ENCODE measurements around the gene ACTRT2.

ACTRT2 gene

DNA sequence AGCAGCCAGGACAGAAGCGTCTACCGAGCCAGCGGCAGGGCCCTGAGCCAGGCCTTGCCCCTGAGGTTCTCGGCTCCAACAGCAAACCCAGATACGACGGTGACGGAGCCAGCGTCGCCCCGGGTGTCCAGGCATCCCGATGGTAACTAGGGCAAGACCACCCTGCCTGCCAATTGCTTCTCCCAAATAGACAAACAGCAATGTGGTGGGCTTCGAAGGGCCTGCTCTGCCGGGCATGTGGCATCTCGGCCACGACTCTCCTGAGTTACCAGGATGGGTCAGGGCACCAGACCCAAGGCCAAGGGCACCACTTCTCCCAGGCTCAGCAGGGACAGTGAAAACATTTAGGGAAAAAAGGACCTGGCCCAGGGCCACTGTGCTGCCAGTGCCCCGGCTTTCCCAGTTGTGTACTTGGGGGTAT, 3.2 kb upstream of the ACTRT2 start:
- DNase-seq (ENCODE audit: low read depth in 3 of 3): no peak

DNA sequence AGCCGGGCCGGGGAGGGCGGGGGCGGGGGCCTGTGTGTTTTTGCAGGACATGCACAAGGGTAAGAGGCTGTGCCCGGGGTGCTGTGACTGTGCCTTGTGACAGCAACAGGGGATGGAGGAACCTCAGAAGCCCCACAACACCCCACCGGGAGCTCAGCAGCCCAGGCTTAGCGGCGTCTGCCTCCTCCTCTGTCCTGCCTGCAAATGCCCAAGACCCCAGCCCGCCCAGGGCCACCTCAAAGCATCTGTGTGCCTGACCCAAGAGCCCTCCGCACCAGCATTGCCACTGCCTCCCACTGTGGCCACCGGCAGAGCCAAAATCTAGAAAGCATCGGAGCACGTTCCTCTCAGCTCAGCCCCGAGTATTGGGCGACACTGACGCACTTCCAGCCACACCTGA, 2.7 kb upstream of the ACTRT2 start:
- DNase-seq (ENCODE audit: low read depth in 3 of 3): no peak

DNA sequence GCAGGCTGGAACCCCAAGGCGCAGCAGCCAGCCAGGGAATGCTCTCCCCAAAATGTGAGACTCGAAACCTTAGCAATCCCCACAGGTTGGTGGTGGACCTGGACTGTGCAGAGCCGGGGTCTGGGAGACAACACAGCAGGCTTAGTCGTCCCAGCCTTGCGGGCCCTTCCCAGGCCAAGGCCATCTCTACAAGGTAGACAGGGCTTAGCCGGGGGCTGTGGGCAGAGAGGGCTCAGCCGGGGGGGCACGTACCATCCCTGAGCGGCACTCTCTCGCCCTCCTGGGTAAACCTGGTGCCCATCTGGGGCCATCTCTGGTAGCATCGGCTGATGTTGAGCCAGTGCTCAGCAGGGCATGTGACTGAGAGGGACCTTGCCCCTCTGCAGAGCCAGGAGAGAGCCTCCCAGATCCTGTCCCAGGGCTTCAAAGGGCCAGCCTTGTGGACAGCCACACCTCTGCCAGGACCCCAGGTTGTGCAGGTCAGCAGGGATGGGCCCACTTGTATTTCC, 2.2 kb upstream of the ACTRT2 start:
- DNase-seq (ENCODE audit: low read depth in 3 of 3): no peak

DNA sequence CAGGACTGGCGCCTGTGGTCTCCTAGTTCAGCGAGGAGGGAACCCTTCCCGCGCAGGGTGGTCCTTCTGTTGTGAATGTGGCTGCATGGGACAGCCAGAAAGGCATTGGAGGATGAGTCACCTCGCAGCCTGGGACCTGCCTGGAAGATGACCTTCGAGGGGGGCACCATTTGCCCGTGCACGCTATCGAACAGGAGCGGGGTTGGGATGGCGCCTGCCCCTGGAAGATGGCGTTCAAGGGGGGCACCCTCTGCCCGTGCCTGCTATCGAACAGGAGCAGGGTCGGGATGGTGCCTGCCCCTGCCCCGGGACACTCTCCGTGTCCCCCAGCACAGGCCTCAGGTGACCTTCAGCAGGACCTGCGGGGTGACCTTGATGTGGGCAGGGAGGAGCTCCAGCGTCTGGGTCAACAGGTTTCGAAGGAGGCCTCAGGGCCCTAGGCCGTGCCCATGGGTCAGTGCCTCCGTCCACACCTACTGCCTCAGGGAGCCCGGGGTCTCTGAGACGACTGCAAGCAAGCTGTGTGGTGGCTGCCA, 1.7 kb upstream of the ACTRT2 start:
- no peak for DNase-seq (ENCODE audit: low read depth in 3 of 3)

DNA sequence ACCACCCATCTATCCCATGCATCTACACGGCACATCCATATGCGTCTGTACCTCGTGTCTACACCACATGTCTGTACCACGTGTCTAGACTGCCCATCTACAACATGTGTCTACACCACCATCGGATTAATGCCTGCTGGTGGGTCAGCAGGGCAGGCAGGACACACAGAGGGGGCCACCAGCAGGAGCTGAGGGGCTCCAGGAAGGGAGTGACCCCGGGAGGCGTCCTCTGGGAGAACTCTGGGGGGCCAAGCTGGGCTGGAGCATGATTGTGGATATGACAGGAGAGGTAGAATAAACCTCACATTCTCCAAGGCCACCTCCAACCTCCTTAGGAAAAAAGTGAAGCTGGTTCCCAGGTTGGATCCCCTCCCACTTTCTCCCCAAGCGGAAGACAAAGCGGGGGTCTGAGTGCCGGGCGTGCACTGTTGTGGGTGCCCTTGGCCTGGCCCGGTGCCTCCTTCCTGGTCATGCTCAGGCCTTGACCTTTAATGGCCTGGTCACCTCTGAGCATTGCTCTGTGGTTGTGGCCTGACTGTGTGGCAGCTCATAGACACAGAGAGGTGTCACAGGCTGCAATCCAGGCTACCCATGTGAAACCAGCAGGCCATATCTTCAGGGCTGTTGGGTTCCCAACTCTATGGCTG, 881 bp upstream of the ACTRT2 start:
- DNase-seq (ENCODE audit: low read depth in 3 of 3): no peak

DNA sequence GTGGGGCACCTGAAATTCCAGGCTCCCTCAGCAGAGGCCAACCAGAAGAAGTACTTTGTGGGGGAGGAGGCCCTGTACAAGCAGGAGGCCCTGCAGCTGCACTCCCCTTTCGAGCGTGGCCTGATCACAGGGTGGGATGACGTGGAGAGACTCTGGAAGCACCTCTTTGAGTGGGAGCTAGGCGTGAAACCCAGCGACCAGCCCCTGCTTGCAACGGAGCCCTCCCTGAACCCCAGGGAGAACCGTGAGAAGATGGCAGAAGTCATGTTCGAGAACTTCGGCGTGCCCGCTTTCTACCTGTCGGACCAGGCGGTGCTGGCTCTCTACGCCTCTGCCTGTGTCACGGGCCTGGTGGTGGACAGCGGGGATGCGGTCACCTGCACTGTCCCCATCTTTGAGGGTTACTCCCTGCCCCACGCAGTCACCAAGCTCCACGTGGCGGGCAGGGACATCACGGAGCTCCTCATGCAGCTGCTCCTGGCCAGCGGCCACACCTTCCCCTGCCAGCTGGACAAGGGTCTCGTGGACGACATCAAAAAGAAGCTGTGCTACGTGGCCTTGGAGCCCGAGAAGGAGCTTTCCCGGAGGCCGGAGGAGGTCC, 634 bp downstream of the ACTRT2 start:
- DNase-seq (ENCODE audit: low read depth in 3 of 3): no peak

DNA sequence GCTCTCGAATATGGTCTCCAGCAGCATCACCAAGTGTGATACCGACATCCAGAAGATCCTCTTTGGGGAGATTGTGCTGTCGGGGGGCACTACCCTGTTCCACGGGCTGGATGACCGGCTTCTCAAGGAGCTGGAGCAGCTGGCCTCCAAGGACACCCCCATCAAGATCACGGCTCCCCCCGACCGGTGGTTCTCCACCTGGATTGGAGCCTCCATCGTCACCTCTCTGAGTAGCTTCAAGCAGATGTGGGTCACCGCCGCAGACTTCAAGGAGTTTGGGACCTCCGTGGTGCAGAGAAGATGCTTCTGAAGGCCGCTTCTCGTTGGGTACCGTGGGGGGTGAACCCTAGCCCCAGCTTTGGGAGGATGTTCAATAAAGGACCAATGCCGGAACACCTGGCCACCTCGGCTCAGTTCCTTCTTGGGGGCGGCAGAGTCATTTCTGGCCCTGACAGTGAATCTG, 1.3 kb downstream of the ACTRT2 start:
- DNase-seq (ENCODE audit: low read depth in 3 of 3): no peak

DNA sequence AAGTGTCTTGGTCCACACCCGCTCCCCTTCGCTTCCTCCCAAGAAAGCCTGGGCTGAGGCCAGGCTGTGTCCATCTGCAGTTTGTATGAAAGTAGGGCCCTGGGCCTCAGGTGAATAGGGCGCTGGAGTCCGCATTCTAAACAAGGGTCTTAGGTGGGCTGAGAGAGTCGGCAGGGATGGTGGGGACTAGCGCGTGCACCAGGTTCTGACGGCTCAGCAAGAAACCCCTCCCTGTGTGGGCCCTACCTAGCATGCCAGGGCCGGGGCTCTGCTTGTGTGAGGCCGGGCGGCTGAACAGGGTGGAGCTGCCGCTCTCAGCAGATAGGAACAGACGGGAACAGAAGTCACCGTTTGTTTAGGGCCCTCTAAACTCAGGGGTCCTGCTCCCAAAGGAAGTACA, 1.7 kb downstream of the ACTRT2 start:
- DNase-seq (ENCODE audit: low read depth in 3 of 3): no peak

DNA sequence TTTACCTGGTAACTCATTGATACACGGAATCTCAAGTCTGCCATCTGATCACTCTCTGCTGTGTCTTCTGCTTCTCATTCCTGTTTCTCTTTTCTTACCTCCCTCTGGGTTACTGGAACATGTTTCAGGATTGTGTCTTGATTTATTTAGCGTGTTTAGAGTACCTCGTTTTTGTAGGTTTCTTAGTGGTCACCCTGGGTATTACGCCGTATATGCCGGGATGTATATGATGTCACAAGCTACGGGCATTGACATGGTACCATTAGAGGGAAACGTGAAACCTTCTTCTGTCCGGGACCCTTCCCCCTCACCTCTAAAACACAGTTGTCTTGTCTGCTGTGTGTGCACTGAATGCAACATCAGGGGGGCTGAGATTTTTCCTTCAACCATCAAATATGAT, 2.8 kb downstream of the ACTRT2 start:
- DNase-seq (ENCODE audit: low read depth in 3 of 3): no peak

DNA sequence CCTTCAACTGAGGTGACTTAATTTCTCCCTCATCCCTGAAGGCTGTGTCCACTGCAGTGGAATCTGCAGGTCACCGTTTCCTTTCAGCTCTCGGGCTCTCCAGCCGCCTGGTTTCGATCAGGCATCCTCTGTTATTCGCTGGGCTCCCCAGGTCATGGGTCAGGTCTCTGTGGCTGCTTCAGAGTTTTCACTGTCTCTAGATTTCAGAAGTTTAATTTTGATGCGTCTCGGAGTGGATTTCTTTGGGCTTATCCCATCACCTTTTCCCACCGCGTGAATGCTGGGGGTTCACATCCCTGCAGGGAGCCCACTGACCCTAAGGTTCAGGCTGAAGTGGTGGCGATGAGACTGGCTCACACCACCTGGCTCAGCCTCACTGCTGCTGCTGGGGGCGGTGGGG, 3.3 kb downstream of the ACTRT2 start:
- no peak for DNase-seq (ENCODE audit: low read depth in 3 of 3)

DNA sequence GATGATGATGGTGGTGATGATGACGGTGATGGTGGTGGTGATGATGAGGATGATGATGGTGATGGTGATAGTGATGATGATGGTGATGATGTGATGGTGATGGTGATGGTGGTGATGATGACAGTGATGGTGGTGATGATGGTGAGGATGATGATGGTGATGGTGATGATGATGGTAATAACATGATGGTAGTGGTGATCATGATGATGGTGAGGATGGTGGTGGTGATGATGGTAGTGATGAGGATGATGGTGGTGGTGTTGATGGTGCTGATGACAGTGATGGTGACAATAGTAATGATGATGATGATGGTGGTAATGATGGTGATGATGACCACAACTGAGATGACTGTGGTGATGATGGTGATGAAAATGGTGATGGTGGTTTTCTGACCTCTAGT, 4.9 kb downstream of the ACTRT2 start:
- DNase-seq (ENCODE audit: low read depth in 3 of 3): no peak

DNA sequence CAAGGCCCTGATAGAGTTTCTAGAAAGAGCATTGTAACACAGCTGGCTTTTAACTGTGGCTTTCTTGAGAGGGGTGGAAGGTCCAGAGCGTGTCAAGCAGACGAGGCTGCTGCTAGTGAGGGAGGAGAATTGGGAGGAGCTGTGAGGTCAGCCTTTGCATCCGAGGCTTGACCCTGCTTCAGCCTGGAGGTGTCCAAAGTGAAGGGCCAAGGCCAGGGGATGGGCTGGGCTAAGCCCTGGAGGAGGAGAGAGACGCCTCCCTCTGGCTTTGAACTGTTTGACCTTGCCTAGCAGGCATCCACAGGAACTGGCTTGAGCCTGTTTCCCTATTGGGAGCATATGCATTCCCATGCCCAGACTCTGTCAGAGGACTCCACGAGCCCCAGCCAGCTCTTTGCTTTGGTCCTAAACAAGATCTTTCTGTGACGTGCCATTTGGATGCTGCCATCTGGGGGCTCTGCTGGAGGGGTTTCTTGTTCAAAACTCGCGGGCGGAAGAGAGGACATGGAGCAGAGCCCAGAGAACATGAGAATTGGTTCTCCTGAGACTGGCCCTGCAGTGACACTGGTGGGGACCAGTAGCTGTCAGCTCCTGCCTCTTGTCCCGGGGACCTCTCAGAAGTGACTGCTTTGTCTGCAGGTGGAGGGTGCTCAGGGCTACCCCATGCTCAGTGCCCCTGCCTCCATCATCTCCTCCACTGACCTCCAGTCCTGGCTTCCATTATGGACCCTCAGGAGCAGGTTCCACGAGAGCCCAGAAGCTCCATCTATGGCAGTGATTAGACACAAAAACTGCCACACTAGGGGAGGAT, 5.5 kb downstream of the ACTRT2 start:
- no peak for DNase-seq (ENCODE audit: low read depth in 3 of 3)

DNA sequence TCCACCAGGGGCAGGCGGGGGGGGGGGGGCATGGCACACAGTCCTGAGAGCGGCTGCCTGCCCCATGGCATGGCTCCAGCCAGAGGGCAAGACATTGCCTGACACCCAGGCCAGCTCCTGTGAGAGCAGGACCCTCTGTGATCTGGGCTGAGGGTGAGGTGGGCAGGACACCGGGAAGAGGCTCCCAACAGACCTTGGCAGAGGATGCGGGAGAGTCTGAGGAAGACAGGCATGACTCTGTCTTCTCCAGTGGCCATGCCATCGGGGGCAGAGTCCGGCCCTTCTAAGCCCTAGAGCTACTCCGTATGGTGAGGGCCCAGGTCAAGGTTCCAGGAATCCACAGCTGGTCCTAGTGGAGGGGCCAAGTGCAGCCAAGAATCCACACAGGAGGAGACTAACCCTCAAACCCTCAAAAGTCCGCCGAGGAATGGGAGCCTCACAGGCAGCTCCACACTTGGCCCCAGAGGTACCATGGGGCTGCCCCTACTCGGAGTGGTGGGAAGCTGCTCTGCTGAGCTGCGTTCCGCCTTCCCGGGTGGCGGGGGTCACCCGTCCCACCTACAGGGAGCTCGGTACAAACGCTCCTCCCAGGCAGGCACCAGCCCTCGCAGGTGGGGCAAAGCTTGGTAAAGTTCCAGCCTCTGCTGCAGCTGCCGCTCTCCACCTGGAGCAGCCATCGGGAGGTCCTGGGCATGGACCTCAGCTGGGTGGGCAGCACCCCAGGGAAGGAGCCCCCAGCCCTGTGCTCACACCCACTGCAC, 6.5 kb downstream of the ACTRT2 start:
- DNase-seq (ENCODE audit: low read depth in 3 of 3): no peak

DNA sequence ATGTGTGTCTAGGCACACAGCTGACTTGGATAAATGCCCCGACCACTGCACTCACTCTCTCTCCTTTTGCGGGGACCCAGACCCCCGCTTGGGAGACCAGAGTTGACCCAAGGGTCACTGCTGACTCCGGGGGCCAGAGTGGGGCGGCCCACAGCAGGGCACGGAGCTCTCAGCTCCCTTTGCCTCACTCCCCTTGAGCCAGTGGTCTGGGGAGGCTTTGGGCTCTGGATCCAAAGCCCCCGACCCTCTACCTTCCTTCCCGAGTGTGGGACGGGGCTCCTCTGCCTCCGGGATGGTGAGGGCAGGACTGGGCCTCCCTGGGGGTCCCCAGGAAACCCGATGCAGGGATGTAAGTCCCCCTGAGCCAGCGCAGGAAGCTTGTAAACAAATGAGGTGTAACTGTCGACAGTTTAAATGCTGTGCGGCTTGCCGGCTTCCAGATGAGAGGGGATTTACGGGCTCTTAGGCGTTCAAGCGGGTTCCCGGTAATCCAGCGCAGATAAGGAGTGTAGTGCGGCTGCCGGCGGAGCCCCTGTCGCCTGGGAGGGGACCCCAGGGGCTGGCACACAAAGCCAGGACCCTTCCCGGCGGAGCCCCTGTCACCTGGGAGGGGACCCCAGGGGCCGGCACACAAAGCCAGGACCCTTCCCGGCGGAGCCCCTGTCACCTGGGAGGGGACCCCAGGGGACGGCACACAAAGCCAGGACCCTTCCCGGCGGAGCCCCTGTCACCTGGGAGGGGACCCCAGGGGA, 7.4 kb downstream of the ACTRT2 start:
- no peak for DNase-seq (ENCODE audit: low read depth in 3 of 3)

DNA sequence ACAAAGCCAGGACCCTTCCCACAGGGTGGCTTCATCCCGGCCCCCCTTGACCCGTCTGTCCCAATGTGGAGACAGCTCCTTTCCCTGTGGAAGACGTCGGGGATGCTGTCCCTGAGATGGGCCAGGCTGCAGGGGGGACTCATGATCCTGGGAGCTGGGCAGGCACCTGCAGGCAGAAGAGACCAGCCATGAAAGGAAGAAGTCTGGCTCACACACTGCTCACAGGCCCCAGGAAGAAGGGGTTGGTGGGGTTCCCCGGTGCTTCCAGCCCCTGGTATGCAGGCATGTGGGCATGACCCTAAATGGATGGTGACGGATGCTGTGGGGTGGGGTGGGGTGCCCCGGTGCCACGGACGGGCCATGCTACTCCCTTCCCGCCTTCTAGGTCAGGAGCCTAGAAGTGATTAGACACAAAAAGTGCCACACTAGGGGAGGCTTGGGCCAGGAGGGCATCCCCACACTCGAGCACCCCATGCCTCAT, 8.3 kb downstream of the ACTRT2 start:
- no peak for DNase-seq (ENCODE audit: low read depth in 3 of 3)

DNA sequence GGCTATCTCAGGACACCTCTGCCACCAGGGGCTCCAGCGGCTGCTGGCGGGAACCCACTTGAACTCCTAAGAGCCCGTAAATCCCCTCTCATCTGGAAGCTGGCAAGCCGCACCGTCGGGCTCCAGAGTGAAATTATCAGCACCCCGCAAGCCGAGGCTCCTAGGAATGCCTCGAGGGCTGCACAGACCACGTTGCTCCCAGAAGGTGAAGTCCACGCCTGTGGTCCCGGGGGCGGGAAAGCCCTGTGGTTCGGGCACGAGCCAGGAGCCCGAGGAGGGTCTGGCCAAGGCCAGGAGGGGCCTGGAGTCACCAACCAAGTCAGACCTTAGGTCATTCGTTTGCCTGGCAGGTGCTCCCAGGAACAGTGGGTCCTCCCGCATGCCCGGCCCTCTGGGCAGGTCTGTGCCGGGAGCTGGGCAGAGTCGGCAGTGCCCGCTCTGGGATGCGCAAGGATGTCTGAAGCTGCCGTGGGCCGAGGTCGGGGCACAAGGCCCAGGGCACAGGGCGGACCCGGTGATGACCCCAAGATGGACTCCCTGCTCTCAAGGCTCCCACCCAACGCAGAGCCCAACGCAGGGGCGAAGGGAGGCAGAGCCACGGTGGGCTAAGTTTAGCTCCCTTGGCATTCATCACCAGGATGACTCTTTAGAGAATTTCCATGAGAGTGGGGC, 8.9 kb downstream of the ACTRT2 start:
- no peak for DNase-seq (ENCODE audit: low read depth in 3 of 3)

DNA sequence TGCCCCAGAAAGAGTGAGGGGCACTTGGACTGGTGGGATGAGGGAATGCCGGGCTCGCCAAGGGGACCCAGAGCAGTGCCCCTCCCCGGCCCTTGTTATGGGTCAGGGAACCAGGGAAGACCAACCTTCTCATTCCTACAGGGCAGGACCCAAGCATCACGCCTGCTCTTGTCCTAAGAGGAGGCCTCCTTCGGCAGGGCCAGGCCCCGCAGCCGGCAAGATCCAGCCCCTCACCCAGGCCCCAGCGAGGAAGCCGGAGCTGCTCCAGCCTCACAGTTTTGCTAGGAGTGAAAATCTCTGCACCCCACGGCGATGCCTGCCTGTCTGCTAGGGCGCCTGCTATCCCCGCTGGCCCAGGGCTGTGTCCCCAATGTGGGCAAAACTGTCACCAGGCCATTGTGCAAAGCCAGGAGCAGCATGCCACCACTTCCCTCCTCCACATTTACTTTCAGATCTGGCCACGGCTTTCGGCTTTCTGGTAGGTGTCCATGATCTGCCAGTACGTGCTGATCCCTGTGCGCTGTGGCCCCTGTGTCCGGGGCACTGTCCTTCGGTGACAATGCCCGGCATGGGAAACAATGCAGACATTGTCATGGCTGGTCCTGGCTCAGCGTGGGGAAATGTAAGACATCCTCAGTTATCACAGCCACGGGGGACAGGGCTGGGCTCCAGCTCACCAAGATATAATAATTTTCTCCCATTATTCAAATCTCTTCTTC, 9.6 kb downstream of the ACTRT2 start:
- DNase-seq (ENCODE audit: low read depth in 3 of 3): no peak

DNA sequence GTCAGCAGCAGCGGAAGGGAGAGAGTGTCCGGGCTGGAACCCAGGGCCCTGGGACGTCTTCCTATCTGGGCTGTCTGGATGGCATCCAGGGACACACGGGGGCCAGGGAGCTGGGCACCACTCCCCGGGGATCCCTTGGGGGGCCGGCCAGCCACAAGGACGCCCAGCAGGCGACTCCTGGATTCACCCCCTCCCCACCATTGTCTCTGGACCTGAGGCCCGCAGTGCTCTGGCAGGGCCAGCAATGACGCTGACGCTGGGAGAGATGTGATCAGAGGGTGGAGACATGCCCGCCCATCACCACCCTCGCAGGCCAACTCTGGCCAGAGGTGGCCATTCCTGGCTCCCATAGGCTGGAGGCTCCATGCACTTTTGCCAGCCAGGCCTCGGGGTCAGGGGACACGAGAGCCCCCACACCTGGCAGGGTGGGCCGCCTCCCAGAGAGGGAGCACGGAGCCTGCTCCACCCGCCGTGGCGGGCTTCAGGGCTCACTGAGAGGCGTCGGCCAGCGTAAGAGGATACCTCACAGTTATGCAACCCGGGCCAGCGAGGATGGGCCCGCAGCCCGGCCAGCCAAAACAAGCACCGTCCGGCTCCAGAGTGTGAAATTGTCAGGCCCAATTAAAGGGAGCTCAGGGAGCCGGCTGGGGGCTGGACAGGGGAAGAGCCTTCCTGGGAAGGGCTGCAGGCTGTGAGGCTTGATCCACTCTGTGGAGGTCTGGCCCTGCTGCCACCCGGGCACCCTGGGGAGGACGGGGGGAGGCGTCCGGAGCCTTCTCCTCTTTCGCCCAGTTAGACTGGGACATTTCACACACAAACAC, 10.3 kb downstream of the ACTRT2 start:
- DNase-seq (ENCODE audit: low read depth in 3 of 3): no peak

Measured in stimulated activated CD4-positive, alpha-beta T cell treated with anti-CD3 and anti-CD28 coated beads, TNF-alpha, amount 100 ng/mL, for 24 hours (primary cell).